A172 (cell line): Measurements from ENCODE around the gene CFAP52. TPM values are rescaled to one million over a fixed set of nuclear protein-coding genes. Genes with fewer than 3 reads are reported as not detected.
"Not testable (repeated sequence)": the region's sequence is repeated elsewhere in the genome, so short reads cannot be mapped to it uniquely, and the experiment has no call there.

ENCODE experiments used
- DNase-seq: peaks from one replicate; pipeline ENCODE4 v3.0.0-alpha.2; 2015; ENCODE audit warnings: low spot score
- total RNA-seq: library from RNA; depleted of rRNA; stranded (reverse); fragments of >200 nt; shearing (Covaris generic); gene quantifications from 2 replicates; pipeline ENCODE4 v1.2.3, GENCODE V29; 2014

The CFAP52 gene
- total RNA-seq, 1 experiment from 2014 or later = 3.4 TPM

DNA sequence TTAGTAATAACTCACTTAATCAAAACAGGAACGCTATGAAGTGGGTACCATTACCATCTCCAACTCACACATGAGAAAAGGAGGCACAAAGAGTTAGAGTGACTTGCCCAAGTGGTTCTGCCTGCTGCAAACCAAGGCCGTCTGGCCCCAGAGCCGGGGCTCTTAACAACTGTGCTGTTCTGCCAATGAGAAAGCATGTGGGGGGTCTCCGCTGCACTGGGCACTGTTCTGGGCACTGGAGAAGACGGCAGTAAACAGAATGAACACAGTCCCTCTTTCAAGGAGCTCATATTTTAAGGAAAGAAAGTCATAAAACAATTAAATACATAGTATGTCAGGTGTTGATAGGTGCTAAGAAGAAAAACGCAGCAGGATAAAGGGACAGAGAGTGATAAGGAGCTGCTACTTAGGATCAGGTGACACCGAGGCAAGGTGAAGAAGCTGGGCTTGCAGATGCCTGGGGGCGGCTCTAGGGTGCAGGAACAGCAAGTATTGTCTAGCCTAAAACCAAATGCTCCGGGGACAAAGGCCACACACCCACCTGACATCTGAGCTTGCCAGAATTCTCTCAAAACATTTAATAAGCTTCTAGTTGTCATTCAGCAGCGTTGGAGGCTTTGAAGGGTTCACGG lies 7.4 kb upstream of the CFAP52 start:
- no peak for DNase-seq

DNA sequence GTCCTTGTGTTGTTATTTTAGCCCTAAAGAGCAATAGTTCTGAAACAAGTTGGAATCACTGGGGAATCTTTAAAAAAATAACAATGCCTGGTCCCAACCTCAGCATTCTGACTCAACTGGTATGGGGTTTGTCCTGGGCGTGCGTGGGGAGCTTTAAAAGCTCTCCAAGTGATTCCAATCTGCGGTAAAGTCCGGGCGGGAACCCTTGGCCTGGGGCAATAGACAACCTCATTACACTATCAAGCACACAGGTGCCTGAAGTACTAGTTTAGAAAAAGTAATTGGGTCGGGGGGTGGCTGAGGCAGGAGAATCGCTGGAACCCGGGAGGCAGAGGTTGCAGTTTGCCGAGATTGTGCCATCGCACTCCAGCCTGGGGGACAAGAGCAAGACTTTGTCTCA lies 5.2 kb upstream of the CFAP52 start:
- DNase-seq = no peak

DNA sequence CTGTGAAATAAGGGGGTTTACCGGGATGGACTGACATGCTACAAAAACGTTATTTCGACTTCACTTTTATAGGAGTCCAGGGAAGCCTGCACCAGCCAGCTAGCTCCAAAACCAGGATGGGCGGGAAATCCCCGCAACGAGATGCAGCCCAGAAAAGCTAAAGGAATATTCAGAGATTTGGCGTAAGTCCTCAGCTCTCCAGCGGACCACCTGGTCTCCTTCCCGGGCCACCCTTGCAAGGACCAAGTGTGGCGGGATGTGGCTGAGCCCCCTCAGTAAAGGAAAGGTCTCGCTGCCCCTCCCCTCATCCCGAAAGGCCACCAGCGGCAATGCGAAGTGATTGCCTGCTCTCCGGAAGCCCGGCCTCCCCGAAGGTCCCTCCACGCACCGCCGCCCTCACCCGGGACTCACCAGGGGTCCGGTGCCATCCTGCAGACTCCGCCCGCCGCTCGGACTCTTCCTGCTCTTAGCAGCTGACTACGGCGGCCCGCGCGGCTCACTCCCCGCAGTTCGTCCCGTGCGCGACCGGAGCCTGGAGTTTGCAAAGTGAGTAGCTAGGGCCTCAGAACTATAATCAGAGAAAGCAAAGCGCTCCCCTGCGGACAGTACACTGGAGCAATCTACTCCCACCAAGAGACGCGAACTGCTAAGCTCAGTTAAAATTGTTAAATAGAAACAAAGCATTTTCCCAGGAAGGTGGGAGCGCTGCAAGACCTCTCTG lies 901 bp upstream of the CFAP52 start, which contains the start of gene STX8:
Gene STX8 (minus strand): TSS at position 440 of the 721 bp plus-strand sequence. CDS start 12 bp downstream, at position 428.
- peak; percentile 72 for DNase-seq

DNA sequence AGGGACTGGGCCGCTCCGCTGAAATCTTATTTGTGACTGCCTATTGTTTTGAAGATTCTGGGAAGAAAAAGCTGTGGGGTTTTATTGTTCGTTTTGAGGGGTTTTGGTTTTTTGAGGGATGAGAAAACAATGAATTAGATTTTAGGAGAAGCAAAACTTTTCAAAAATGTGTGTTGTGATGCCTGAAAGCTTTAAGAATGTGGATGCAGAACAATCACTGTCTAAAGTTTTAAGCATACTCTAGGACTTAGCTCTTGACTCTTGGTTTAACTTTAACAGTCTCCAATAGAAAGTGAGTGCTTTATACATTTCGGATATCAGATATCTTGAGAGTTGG lies 899 bp downstream of the CFAP52 start:
- no peak for DNase-seq

DNA sequence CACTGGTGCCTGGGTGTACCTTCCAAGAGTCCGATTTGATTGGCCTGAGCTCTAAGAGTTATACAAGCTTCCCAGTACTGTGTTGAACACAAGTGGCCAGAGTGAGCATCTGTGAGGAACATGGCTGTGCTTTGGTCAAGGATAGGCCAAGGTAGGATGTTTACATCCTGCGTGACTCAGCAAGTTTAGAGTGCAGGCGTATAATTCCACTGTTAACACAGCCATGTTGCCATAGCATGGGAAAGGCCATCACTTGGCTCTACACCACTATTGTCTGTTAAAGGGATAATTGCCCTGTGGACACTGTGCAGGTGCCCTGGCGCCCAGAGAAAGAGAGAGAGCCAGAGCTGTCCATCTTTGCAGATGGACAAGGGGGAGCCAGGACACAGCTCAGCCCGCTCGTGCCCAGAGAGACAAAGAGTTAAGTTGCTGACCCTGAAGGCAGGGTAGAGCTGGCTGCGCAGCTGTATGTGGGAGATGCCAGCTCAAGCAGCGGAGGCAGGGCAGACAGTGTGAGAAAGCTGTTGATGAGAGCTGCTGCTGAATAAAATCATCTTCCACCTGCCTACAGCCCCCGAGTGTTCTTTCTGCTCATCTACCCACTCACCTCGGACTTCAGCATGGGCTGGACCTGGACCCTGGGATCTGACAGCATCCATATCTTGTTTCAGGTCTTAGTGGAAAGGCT lies 11.7 kb downstream of the CFAP52 start:
- no peak for DNase-seq

DNA sequence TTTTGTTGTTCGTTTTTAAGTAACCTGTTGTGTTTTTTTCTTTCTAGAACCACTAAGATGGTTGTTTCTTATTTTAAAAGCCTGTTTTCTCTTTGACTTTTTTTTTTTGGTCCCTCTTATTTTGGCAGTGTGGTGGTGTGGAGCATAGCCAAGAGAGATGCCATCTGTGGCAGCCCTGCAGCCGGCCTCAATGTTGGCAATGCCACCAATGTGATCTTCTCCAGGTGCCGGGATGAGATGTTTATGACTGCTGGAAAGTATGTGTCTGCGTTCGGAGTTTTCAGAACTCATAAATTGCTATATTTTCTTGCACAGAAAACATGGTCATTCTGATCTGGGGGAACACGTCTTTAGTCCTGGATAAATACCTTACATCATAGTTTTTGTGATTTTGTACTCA lies 17.6 kb downstream of the CFAP52 start:
- DNase-seq = no peak

DNA sequence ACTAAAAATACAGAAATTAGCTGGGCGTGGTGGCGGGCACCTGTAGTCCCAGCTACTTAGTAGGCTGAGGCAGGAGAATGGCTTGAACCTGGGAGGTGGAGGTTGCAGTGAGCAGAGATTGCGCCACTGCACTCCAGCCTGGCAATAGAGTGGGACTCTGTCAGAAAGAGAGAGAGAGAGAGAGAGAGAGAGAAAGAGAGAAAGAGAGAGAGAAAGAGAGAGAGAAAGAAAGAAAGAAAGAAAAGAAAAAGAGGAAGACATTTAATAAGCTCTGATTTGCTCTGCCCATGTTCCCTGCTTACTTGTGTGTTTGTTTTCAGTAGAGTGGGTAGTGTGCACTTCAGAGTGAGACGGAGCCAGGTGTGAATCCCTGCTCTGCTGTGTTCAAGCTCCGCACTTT lies 21.2 kb downstream of the CFAP52 start:
- not testable (repeated sequence) for DNase-seq

DNA sequence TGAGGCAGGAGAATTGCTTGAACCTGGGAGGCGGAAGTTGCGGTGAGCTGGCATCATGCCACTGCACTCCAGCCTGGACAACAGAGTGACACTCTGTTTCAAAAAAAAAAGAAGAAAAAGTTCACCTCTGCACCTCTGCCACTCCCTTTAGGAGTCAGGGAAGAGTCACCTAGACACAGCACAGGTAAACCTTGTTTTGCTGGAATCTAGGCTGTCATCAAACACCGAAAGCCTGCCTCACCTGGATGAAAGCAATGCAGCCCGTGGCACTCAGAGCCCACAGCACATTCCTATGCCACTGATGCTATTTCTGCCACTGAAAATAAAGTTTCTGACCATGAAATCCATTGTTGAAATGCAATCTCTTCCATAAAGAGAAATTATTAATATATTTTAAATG lies 22.2 kb downstream of the CFAP52 start:
- DNase-seq = no peak

DNA sequence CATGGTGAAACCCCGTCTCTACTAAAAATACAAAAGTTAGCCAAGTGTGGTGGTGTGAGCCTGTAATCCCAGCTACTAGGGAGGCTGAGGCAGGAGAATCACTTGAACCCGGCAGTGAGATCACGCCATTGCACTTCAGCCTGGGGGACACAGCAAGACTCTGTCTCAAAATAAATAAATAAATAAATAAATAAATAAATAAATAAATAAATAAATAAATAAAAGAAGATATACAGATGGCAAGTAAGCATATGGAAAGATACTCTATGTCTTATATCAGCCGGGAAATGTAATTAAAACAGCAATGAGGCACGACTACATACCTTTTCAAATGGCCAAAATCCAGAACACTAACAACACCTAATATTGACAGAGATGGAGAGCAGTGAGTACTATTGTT lies 28.1 kb downstream of the CFAP52 start:
- not testable (repeated sequence) for DNase-seq

GRCh38 chr17:9606453-9606852 lies 30.0 kb downstream of the CFAP52 start:
- DNase-seq = no peak

- DNase-seq = not testable (repeated sequence)
These were observed 30.6 kb downstream of the CFAP52 start for GRCh38 chr17:9607058-9607457.

- no peak for DNase-seq
These were observed 35.1 kb downstream of the CFAP52 start for GRCh38 chr17:9611557-9611956.

- no peak for DNase-seq
These were observed 35.6 kb downstream of the CFAP52 start for GRCh38 chr17:9612006-9612405.

- DNase-seq = no peak
These were observed 39.0 kb downstream of the CFAP52 start for GRCh38 chr17:9615486-9615885.

DNA sequence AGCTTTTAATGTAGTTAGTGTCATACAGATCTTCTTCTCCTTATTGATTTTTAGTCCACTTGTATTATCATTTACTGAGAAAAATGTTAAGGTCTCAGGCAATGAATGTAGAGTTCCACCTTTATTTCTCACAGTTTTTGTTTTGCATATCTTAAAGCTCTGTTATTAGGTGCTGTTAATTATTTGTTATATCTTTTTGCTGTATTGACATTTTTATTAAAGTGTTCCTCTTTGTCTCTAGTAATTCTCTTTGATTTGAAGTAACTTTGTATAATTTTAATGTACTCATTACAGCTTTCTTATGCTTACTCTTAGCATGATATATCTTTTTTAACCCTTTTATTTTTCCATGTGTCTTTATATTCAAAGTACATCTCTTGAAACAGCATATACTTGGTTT lies 46.5 kb downstream of the CFAP52 start:
- no peak for DNase-seq

- no peak for DNase-seq
These were observed 52.1 kb downstream of the CFAP52 start for GRCh38 chr17:9628509-9628908.

- no peak for DNase-seq
These were observed 56.3 kb downstream of the CFAP52 start for GRCh38 chr17:9632741-9633140.

- no peak for DNase-seq
These were observed 58.9 kb downstream of the CFAP52 start for GRCh38 chr17:9635340-9635739.

- no peak for DNase-seq
These were observed 60.1 kb downstream of the CFAP52 start for GRCh38 chr17:9636501-9636900.

DNA sequence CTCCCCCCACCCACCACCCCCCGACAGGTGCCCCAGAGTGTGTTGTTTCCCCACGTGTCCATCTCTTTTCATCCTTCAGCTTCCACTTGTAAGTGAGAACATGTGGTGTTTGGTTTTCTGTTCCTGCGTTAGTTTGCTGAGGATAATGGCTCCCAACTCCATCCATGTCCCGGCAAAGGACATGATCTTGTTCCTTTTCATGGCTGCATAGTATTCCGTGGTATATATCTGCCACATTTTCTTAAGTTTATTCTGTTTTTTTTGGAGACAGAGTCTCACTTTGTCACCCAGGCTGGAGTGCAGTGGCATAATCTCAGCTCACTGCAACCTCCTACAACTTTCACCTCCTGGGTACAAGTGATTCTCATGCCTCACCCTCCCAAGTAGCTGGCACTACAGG lies 63.9 kb downstream of the CFAP52 start:
- DNase-seq = not testable (repeated sequence)

- no peak for DNase-seq
These were observed 67.2 kb downstream of the CFAP52 start for GRCh38 chr17:9643611-9644010.

DNA sequence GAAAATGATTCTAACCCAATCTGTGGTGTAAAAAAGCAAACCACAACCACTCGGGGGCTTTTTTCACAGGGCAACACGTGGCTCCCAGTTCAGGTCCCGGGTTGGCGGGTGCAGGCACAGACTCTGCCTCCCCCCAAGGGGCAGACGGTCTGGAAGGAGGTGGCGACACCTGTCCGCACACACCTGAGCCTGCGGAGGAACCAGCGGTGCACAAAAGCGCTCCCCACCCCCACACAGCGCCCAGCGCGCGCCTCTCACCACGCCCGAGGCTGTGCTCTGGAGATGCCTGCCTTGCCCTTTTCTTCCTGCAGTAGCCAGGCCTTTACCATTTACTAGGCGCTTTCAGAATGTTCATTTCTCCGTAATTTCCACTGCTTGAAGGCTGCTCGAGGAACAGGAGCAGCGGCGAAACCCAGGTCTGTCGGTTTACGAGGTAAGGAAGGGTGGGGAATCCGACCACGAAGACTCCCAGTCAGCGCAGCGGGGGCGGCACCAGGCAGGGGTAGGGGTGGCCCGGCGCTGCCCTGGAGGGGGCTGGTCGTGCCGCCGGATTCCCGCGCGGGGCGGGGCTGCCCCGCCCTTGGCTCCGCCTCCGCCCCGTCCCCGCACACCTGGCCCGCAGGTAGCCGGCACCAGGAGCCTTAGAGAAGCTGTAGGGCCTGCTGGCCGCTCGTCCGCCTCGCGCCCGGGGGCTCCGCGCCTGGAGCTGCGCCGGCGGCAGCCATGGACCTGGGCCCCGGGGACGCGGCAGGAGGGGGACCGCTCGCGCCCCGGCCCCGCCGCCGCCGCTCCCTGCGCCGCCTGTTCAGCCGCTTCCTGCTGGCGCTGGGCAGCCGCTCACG lies 68.7 kb downstream of the CFAP52 start, which contains the start of gene USP43:
Gene USP43 (plus strand): TSS at position 608 of the 842 bp plus-strand sequence. CDS start 116 bp downstream, at position 724.
- peak; percentile 29 for DNase-seq
